Dermis microvascular lymphatic vessel endothelial cell (primary cell): Measurements from ENCODE around the gene SLC46A2. TPM values are rescaled to one million over a fixed set of nuclear protein-coding genes. Genes with fewer than 3 reads are reported as not detected.

Experiments
- DNase-seq, 2 donors: peaks; one replicate each; pipeline versions ENCODE4 v3.0.0 to v3.0.0-alpha.2; 2010; ENCODE audit warnings: low read depth in 2 of 2
- total RNA-seq: library from RNA; depleted of rRNA; stranded (reverse); fragments of >200 nt; gene quantifications from 2 replicates; pipeline ENCODE4 v1.2.1, GENCODE V29; 2014

Gene SLC46A2
- total RNA-seq, 1 donor from 2014 or later: not detected

DNA sequence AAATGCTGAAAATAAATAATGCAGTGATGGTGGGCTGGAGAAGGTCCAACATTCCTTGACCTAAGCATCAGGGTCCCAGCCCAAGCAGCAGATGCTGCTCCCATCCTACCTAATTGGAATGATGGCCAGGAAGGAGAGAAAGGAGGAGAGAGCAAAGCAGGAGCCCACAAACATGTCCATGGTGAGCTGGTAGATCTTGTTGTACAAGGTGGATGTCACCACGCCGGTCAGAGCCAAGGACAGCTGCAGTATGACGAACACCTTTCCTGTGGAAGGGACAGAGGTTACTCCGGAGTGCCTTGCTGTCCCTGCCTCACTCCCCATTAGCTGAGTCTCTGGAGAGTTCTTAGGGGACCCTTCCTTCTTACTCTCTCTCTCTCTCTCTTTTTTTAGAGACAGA, 4.3 kb downstream of the SLC46A2 start:
- no peak for DNase-seq

- DNase-seq: no peak
Observed at GRCh38 chr9:112885324-112885723, 5.4 kb downstream of the SLC46A2 start.

DNA sequence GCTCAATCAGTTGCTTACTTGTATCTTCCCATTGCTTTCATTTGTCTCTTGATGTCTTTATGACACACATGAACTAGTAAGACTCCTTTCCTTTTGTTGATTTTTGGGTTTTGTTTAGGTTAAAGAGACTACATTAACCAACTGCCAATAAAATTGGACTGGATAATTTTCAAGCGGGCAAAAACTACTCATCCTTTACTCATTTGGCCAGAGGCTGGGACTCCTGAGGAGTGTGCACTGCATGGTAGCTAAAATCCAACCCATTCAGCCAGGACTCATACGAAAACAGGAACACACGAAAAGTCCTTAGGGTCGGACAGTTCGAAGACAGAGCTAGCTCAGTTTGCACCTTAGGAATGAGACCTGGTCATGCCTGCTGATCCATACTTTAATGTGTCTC, 6.0 kb downstream of the SLC46A2 start:
- no peak for DNase-seq

DNA sequence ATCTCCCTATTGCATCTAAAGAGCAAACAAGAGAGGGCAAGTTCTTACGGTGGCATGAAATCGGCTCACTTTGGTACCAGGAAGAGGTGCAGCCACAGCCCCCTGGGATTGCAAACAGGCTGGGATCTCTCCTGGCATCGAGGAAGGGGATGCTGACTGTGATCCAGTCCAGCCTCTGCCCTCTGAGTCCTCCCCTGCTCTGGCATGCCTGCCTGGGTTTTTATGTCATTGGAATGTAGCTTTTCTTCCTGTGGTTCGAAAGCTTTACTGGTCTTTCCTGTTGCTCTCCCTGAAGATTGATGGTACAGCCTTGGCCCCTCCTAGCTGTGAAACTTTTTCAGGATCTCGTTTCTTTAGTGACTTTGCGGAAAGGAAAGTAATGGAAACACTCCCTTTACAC, 6.6 kb downstream of the SLC46A2 start:
- peak in 1 of 2 donors; percentile 8 for DNase-seq

- no peak for DNase-seq
Observed at GRCh38 chr9:112881331-112881730, 9.3 kb downstream of the SLC46A2 start.

- DNase-seq: no peak
Observed at GRCh38 chr9:112880650-112881049, 10.0 kb downstream of the SLC46A2 start.

GRCh38 chr9:112878752-112879151, 11.9 kb downstream of the SLC46A2 start:
- no peak for DNase-seq

GRCh38 chr9:112873773-112874405, 16.8 kb downstream of the SLC46A2 start:
- DNase-seq: no peak

DNA sequence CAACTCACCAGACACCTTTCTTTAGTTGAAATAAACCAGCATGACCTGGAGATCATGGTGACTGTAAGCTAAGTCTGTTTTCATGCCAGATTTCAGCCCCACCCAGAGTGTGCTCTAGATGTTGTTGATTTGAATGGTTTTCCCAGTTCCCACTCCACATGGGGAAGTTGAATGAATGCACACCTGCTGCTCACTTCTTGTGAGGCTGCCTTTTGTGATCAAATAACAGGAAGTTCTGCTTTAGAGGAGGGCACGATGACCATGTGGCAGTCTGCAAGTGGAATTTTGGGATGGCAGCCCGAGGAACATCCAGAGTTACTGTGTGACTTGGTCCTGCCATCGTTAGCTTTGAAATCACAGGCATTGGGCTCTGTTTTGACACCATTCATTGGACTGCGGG, 18.7 kb downstream of the SLC46A2 start:
- no peak for DNase-seq

DNA sequence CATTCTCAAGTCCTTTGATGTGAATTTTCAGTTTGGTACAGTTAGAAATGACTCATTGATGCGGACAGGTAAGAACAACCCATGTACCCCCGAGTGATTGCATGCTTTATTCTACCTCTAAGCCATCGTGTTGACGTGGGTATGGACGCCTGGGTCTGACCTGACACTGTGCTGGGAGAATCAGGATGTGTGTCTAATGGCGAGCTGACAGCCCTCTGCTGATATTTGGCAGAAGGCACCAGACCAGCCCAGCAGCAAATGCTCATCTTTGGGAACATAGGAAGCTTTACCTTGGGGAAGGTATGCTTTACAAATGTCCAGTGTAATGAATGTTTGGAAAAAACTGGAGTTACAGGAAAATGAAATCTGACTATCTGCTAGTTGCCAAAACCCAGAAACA, 20.1 kb downstream of the SLC46A2 start:
- no peak for DNase-seq

DNA sequence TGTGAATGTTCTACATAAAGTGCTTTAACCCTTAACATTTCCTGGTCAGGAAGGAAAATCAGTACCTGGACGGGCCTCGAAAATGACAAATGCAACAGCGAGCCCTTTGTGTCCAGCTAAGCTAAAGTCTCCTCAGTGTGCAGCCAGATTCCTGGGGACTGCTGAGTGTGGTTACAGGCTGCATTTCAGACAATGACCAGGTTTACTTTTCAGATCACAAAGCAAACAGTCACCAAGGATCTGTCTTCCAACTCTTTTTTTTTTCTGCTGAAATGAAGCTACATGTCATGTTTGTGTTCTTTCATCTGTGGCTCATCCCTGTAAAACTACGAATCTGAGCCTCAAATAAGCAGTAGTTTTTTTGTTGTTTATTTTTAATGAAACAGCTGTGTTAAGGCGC, 20.8 kb downstream of the SLC46A2 start:
- DNase-seq: no peak

- DNase-seq: no peak
Observed at GRCh38 chr9:112869041-112869529, 21.6 kb downstream of the SLC46A2 start.

- no peak for DNase-seq
Observed at GRCh38 chr9:112868461-112868860, 22.2 kb downstream of the SLC46A2 start.

DNA sequence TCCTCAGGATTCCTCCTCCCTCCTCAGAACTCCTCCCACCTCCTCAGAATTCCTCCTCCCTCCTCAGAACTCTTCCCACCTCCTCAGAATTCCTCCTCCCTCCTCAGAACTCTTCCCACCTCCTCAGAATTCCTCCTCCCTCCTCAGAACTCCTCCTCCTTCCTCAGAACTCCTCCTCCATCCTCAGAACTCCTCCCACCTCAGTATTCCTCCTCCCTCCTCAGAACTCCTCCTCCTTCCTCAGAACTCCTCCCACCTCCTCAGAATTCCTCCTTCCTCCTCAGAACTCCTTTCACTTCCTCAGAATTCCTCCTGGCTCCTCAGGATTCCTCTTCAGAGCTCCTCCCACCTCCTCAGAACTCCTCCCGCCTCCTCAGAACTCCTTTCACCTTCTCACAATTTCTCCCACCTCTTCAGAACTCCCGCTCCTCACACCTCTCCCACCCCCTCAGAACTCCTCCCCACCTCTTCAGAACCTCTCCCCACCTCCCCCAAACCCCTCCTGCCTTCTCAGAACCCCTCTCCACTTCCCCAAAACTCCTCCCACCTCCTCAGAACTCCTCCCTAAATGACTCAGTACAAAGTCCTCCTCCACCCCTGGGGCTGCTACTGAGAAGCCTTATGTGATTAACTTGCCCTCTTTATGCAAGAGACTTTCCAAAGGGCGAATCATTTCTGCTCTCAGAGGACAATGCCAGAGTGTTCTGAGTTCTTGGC, 23.2 kb downstream of the SLC46A2 start:
- DNase-seq: no peak

DNA sequence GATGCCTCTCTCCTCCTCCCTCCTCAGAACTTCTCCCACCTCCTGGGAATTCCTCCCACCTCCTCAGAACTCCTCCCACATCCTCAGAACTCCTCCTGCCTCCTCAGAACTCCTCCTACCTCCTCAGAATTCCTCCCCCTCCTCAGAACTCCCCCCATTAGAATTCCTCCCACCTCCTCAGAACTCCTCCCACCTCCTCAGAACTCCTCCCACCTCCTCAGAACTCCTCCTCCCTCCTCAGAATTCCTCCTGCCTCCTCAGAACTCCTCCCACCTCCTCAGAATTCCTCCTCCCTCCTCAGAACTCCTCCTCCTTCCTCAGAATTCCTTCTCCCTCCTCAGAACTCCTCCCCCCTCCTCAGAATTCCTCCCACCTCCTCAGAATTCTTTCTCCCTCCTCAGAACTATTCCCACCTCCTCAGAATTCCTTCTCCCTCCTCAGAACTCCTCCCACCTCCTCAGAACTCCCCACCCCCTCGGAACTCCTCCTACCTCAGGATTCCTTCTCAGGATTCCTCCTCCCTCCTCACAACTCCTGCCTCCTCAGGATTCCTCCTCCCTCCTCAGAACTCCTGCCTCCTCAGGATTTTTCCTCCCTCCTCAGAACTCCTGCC, 23.9 kb downstream of the SLC46A2 start:
- DNase-seq: no peak

DNA sequence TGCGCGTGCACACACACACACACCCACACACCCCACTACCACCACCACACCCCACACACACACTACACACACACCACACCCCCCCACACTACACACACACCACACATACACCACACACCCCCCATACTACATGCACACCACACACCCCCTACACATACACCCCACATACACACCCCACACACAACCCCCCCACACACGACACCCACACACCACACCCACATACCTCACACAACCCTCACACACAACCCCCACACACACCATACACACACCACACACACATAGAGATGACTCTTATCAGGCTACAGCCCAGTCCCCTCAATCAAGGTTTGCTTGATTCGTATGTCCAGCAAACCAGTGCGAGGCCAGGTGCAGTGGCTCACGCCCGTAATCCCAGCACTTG, 25.7 kb downstream of the SLC46A2 start:
- DNase-seq: no peak

GRCh38 chr9:112864403-112864802, 26.3 kb downstream of the SLC46A2 start:
- DNase-seq: no peak

DNA sequence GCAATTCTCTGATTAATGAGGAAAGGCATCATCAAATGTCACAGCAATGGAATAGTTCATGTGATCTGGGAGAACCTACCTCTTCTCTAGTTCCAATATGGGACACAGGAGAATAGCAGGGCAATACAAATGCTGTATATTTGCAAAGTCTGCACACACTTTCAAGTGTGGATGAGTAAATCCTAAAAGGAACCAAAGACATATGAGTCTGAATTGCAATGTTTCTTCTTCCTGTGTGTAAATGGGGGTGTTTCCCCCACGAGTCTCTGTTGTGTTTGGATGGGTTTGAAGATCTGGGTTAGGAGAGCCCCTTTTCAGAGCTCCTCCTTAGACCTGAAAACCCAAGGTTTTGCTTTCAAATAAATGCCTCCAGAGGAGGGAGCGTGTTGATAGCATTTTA, 26.9 kb downstream of the SLC46A2 start:
- DNase-seq: no peak

- no peak for DNase-seq
Observed at GRCh38 chr9:112863214-112863613, 27.5 kb downstream of the SLC46A2 start.

GRCh38 chr9:112861638-112862555, 28.8 kb downstream of the SLC46A2 start:
- peak in 1 of 2 donors; percentile 32 for DNase-seq

GRCh38 chr9:112861155-112861554, 29.5 kb downstream of the SLC46A2 start:
- no peak for DNase-seq

DNA sequence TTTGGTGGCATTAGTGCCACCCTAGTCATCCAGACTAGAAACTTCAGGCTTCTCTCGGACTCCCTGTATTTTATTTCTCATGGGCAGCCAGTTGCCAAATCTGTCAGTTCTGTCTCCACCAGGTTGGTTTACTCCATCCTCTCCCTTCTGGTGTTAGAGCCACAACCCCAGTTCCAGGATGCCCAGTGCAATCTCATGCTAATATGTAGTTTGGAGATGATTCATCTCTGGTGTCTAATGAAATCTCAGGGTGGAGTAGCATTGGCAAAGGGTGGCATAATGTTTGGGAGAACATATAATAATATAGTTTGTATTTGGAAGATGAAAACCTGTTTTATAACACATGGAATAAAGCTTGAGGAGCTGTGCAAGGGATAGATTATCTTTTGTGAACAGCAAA, 30.2 kb downstream of the SLC46A2 start:
- DNase-seq: no peak
